H9 (cell line): ENCODE data around the gene GPR176. TPM values are rescaled to one million over a fixed set of nuclear protein-coding genes. Genes with fewer than 3 reads are reported as not detected.
A peak's percentile ranks its signal among the peaks of the same experiment; 100 is the strongest.

Source experiments
- DNase-seq: peaks from one replicate; pipeline ENCODE4 v3.0.0-alpha.2; 2017
- H2AFZ ChIP-seq: one replicate; pipeline ENCODE4 v1.6.1; 2013; ENCODE audit warnings: mild to moderate bottlenecking, low read length, control low read depth, moderate library complexity
- H2AK5ac ChIP-seq: 2 replicates; pipeline ENCODE4 v1.6.1; 2013; ENCODE audit warnings: low read length, control low read depth, mixed read lengths; ENCODE audit not compliant: insufficient read length
- H2BK120ac ChIP-seq: one replicate; pipeline ENCODE4 v1.6.1; 2013; ENCODE audit warnings: low read depth, mild to moderate bottlenecking, low read length, control low read depth, inconsistent platforms; ENCODE audit not compliant: poor library complexity, severe bottlenecking
- H2BK12ac ChIP-seq: 2 replicates; pipeline ENCODE4 v1.6.1; 2013; ENCODE audit warnings: low read length, control low read depth, mixed read lengths, low read depth; ENCODE audit not compliant: insufficient read length
- H2BK15ac ChIP-seq: 2 replicates; pipeline ENCODE4 v1.6.1; 2013; ENCODE audit warnings: low read depth, low read length, control low read depth
- H2BK20ac ChIP-seq: one replicate; pipeline ENCODE4 v1.6.1; 2013; ENCODE audit warnings: low read depth, mild to moderate bottlenecking, low read length, control low read depth, inconsistent platforms; ENCODE audit not compliant: poor library complexity, severe bottlenecking
- H2BK5ac ChIP-seq: 2 replicates; pipeline ENCODE4 v1.6.1; 2013; ENCODE audit warnings: low read length, control low read depth, mixed read lengths; ENCODE audit not compliant: insufficient read length
- H3K14ac ChIP-seq: 2 replicates; pipeline ENCODE4 v1.6.1; 2013; ENCODE audit warnings: low read length, control low read depth; ENCODE audit not compliant: insufficient read depth
- H3K18ac ChIP-seq: 2 replicates; pipeline ENCODE4 v1.6.1; 2013; ENCODE audit warnings: low read depth, mild to moderate bottlenecking, mixed read lengths, low read length, control low read depth; ENCODE audit not compliant: insufficient read length
- H3K23ac ChIP-seq: 2 replicates; pipeline ENCODE4 v1.6.1; 2013; ENCODE audit warnings: low read length, control low read depth, mixed read lengths, low read depth; ENCODE audit not compliant: insufficient read length
- H3K23me2 ChIP-seq: 2 replicates; pipeline ENCODE4 v1.6.1; 2013; ENCODE audit warnings: low read depth, mild to moderate bottlenecking, mixed read lengths, low read length, control low read depth; ENCODE audit not compliant: insufficient read length, poor library complexity, severe bottlenecking
- H3K27ac ChIP-seq: 2 replicates; pipeline ENCODE4 v1.5.1; 2013; ENCODE audit warnings: low read length, control low read depth, mixed read lengths, low read depth; ENCODE audit not compliant: insufficient read length
- H3K27me3 ChIP-seq: 2 replicates; pipeline ENCODE4 v1.6.1; 2013; ENCODE audit warnings: low read length, control low read depth, inconsistent platforms; ENCODE audit not compliant: insufficient read depth
- H3K4ac ChIP-seq: 2 replicates; pipeline ENCODE4 v1.6.1; 2013; ENCODE audit warnings: low read depth, mild to moderate bottlenecking, control low read depth, inconsistent platforms, low read length, moderate library complexity
- H3K4me1 ChIP-seq: 2 replicates; pipeline ENCODE4 v1.6.1; 2013; ENCODE audit warnings: low read length, control low read depth, inconsistent platforms; ENCODE audit not compliant: insufficient read depth
- H3K4me2 ChIP-seq: 2 replicates; pipeline ENCODE4 v1.6.1; 2013; ENCODE audit warnings: low read length, control low read depth, mixed read lengths; ENCODE audit not compliant: insufficient read length, insufficient read depth
- H3K56ac ChIP-seq: 2 replicates; pipeline ENCODE4 v1.6.1; 2013; ENCODE audit warnings: low read depth, mild to moderate bottlenecking, mixed read lengths, low read length, control low read depth; ENCODE audit not compliant: insufficient read length
- H3K79me1 ChIP-seq: 2 replicates; pipeline ENCODE4 v1.6.1; 2013; ENCODE audit warnings: low read depth, mild to moderate bottlenecking, moderate library complexity, low read length, control low read depth, inconsistent platforms; ENCODE audit not compliant: insufficient read depth, poor library complexity, severe bottlenecking
- H3K79me2 ChIP-seq: 2 replicates; pipeline ENCODE4 v1.6.1; 2013; ENCODE audit warnings: low read length, control low read depth, inconsistent platforms; ENCODE audit not compliant: insufficient read depth
- H3K9ac ChIP-seq: 2 replicates; pipeline ENCODE4 v1.6.1; 2013; ENCODE audit warnings: low read length, control low read depth, mixed read lengths; ENCODE audit not compliant: insufficient read length; ENCODE audit errors: extremely low read depth
- H3K9me3 ChIP-seq: one replicate; pipeline ENCODE4 v1.6.1; 2013; ENCODE audit warnings: low read depth, low read length, inconsistent platforms; ENCODE audit not compliant: control insufficient read depth
- H3T11ph ChIP-seq: one replicate; pipeline ENCODE4 v1.6.1; 2013; ENCODE audit warnings: mild to moderate bottlenecking, low read length, control low read depth, inconsistent platforms
- H4K20me1 ChIP-seq: one replicate; pipeline ENCODE4 v1.6.1; 2013; ENCODE audit not compliant: control insufficient read depth, insufficient read length, insufficient read depth
- H4K5ac ChIP-seq: 2 replicates; pipeline ENCODE4 v1.6.1; 2013; ENCODE audit warnings: low read depth, mild to moderate bottlenecking, mixed read lengths, low read length, control low read depth; ENCODE audit not compliant: insufficient read length
- H4K8ac ChIP-seq: replicated peaks from 2 replicates; pipeline ENCODE4 v1.6.1; 2013; ENCODE audit warnings: low read length, control low read depth, mixed read lengths, low read depth; ENCODE audit not compliant: insufficient read length
- H4K91ac ChIP-seq: 2 replicates; pipeline ENCODE4 v1.6.1; 2013; ENCODE audit warnings: low read depth, mild to moderate bottlenecking, moderate library complexity, mixed read lengths, low read length, control low read depth; ENCODE audit not compliant: insufficient read length
- H3K27ac Mint-ChIP-seq, 3 experiments: 2 replicates in 2 of 3; 3 replicates in 1 of 3; pipeline ENCODE4 v1.8.0; 2020 to 2021; ENCODE audit warnings: mixed read lengths in 3 of 3, mild to moderate bottlenecking in 1 of 3, moderate library complexity in 1 of 3
- H3K27me3 Mint-ChIP-seq: 2 replicates; pipeline ENCODE4 v1.8.0; 2021; ENCODE audit warnings: low read depth, mild to moderate bottlenecking, moderate library complexity, mixed read lengths
- H3K36me3 Mint-ChIP-seq, 3 experiments: 2 replicates in 2 of 3; 3 replicates in 1 of 3; pipeline ENCODE4 v1.8.0; 2020 to 2021; ENCODE audit warnings: low read depth in 3 of 3, mixed read lengths in 3 of 3; ENCODE audit not compliant: insufficient read depth in 1 of 3
- H3K4me1 Mint-ChIP-seq, 2 experiments: 2 replicates each; pipeline ENCODE4 v1.8.0; 2020; ENCODE audit warnings: mixed read lengths in 2 of 2
- H3K4me3 Mint-ChIP-seq, 2 experiments: 2 replicates in 1 of 2; 3 replicates in 1 of 2; pipeline ENCODE4 v1.8.0; 2020 to 2021; ENCODE audit warnings: mild to moderate bottlenecking in 2 of 2, mixed read lengths in 2 of 2, moderate library complexity in 1 of 2
- H3K9me3 Mint-ChIP-seq, 2 experiments: 2 replicates in 1 of 2; 3 replicates in 1 of 2; pipeline ENCODE4 v1.8.0; 2020; ENCODE audit warnings: mild to moderate bottlenecking in 2 of 2, mixed read lengths in 2 of 2, moderate library complexity in 1 of 2
- WGBS: extraction: QIAGEN DNeasy Blood & Tissue Kit; methylation state at CpG from one replicate; pipeline ENCODE4 v1.1.7; 2013; ENCODE audit warnings: missing lambda C conversion rate, low lambda C conversion rate, mixed read lengths; ENCODE audit not compliant: insufficient read length; ENCODE audit errors: extremely low coverage; 5-methylcytosine and 5-hydroxymethylcytosine counted together
- total RNA-seq: library from RNA; stranded (reverse); gene quantifications from 2 replicates; pipeline ENCODE4 v1.2.1, GENCODE V29; 2021
- TF ChIP-seq, protein P1 (sequence below): fragments of 200-600 bp; sonication (generic); conservative IDR thresholded peaks from 3 replicates; pipeline ENCODE4 v1.8.0; 2021; ENCODE audit warnings: antibody characterized with exemption, mild to moderate bottlenecking

Gene GPR176
- total RNA-seq, 1 experiment from 2014 or later = 132 TPM

DNA sequence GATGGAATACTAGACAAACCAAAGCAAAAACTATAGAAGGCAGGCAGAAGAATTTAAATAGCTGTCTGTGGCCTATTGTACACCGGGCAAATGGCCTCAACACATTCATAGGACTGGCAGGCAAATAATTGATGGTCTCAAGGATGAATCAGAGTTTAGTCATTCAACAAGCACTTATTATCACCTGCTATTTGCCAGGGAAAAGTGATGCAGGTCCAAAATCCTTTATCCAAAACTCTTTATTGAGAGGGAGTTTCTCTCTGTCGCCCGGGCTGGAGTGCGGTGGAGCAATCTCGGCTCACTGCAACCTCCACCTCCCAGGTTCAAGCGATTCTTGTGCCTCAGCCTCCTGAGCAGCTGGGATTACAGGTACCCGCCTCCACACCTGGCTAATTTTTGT is 16.1 kb upstream of the GPR176 start:
- Histone ChIP-seq H3K56ac (no peak overlapping the region), H3K27ac (no peak overlapping the region), H3K18ac (no peak overlapping the region), H2BK5ac (no peak overlapping the region), H4K91ac (no peak overlapping the region), H3K14ac (no peak overlapping the region), H3K9me3 (no peaks in the 10 kb centered on the region), H2BK120ac (no peak overlapping the region), H2BK12ac (no peak overlapping the region), H3K23ac (no peak overlapping the region), H3K4me1 (peaks cover 9% of the 10 kb centered on the region), H3K79me2 (peaks cover 12% of the 10 kb centered on the region; the same call in 1 of the 2 replicates), H2BK20ac (no peak overlapping the region), H4K8ac (no peak overlapping the region), H4K20me1 (no peaks in the 10 kb centered on the region), H3K9ac (no peak overlapping the region), H2AK5ac (no peak overlapping the region), H3K4ac (no peak overlapping the region), H2AFZ (no peak overlapping the region), H2BK15ac (no peak overlapping the region), H3T11ph (no peak overlapping the region), H3K23me2 (peaks cover 8% of the 10 kb centered on the region), H3K79me1 (peaks cover 6% of the 10 kb centered on the region), H3K4me2 (no peak overlapping the region), H3K27me3 (no peaks in the 10 kb centered on the region), H4K5ac (no peak overlapping the region)
- Mint-ChIP-seq H3K4me3 (peak overlapping the region in 1 of 2 experiments; percentile 54; a peak in 1 of 5 replicates), H3K36me3 (peaks cover 22 to 38% (median 35%) of the 10 kb centered on the region in 3 experiments; a peak in 6 of 7 replicates), H3K4me1 (peaks cover 44 to 50% of the 10 kb centered on the region in 2 experiments), H3K27ac (peak overlapping the region in 1 of 3 experiments; percentile 22; a peak in 3 of 7 replicates), H3K9me3 (no peaks in the 10 kb centered on the region), H3K27me3 (no peaks in the 10 kb centered on the region)
- DNase-seq = no peak
- TF ChIP-seq, protein P1, sequence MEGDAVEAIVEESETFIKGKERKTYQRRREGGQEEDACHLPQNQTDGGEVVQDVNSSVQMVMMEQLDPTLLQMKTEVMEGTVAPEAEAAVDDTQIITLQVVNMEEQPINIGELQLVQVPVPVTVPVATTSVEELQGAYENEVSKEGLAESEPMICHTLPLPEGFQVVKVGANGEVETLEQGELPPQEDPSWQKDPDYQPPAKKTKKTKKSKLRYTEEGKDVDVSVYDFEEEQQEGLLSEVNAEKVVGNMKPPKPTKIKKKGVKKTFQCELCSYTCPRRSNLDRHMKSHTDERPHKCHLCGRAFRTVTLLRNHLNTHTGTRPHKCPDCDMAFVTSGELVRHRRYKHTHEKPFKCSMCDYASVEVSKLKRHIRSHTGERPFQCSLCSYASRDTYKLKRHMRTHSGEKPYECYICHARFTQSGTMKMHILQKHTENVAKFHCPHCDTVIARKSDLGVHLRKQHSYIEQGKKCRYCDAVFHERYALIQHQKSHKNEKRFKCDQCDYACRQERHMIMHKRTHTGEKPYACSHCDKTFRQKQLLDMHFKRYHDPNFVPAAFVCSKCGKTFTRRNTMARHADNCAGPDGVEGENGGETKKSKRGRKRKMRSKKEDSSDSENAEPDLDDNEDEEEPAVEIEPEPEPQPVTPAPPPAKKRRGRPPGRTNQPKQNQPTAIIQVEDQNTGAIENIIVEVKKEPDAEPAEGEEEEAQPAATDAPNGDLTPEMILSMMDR = no peak
- WGBS = no CpG with 5 or more reads among the region's 7 CpGs
